NCI-H2081 treated with DMSO at 0.1 percent for 48 hours (cell line): ENCODE data around the gene BOLA1.
A peak's percentile ranks its signal among the peaks of the same experiment; 100 is the strongest.
"Not testable (repeated sequence)": the region's sequence is repeated elsewhere in the genome, so short reads cannot be mapped to it uniquely, and the experiment has no call there.

ENCODE experiments used
- DNase-seq: peaks from one replicate; lab custom pipeline; 2025; lab: John Stamatoyannopoulos, UW

The BOLA1 gene

GRCh38 chr1:149899460-149900284, at the start of gene BOLA1:
Gene BOLA1, plus strand, starts transcription at chr1:149899568. Its CDS starts 492 bp downstream, at chr1:149900060.
- DNase-seq, result peak; percentile 81

DNA sequence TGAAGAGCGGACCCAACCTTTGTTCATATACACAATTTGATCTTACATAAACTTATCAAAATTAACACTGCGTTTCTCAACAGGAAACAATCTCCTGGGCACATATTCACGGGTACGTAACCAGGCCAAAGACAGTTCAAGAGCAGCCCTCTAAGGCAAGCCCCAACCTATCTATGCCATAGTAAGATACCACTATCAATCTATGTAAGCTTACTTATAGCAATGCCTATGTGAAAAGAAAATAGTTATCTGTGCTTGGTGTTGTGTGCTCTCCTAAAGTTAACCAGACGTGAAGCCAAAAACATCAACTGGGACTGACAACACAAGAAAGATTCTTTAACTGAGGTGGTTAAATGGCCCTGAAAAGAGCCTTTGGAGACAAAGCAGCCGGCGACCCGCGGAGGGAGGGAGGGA, 49.4 kb upstream of the BOLA1 start:
- DNase-seq, result no peak

DNA sequence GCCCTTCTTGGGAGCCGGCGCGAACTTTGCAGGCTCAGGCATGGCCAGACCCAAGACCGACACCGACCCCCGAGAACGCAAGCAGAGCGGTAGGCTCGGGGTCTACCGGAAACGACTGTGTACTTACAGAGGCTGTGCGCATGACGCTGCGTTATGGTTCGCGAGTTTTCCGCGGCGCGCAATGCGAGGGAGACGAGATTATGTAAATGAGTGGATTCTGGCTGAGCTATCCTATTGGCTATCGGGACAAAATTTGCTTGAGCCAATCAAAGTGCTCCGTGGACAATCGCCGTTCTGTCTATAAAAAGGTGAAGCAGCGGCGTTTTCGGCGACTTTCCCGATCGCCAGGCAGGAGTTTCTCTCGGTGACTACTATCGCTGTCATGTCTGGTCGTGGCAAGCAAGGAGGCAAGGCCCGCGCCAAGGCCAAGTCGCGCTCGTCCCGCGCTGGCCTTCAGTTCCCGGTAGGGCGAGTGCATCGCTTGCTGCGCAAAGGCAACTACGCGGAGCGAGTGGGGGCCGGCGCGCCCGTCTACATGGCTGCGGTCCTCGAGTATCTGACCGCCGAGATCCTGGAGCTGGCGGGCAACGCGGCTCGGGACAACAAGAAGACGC, 48.5 kb upstream of the BOLA1 start:
- DNase-seq, result not testable (repeated sequence)

GRCh38 chr1:149851585-149852213, 47.7 kb upstream of the BOLA1 start:
- not testable (repeated sequence) for DNase-seq

- not testable (repeated sequence) for DNase-seq
Measured at GRCh38 chr1:149852263-149852662, 47.1 kb upstream of the BOLA1 start.

DNA sequence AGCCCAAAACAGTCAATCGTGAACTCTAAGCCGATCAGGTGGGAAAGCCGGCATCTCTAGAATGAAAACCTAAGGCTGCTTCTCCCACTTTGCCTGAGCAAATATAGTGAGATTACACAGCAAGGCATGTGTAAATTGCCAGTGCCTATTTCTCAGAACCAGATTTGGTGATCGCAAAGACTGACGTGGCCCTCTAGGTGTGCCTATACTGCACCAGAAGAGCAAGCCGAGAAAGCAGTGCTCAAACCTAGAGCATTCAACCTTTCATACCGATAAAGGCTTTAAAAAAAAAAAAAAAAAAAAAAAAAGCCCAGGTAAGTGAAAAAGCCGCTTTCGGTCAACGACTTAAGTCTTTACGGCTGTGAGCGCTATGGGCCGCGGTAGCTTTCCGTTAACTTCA, 39.1 kb upstream of the BOLA1 start:
- not testable (repeated sequence) for DNase-seq

GRCh38 chr1:149860684-149861496, 38.5 kb upstream of the BOLA1 start:
- not testable (repeated sequence) for DNase-seq

DNA sequence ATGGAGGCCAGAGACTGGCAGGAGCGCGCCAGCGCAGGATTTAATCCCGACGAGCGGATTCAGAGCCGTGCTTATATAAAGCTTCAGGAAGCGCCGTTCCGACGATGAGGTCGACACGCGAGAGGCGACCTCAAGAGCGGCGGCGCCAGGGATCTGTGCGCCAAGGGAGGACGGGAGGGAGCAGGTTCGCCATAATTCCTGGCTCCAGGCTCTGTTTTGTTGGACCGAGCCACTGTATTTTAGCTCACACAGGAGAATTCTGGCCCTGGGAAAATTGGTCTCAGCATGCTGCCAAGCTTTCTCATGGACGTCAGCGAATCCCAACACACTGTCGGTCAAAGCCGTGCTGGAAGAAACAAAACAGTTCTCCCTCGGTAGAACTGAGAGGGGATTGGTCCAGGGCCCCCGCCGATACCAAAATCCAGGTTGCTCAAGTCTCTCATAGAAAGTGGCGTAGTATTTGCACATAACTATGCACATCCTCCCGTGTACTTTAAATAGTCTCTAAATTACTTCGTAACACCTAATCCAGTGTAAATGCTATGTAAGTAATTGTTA, 37.8 kb upstream of the BOLA1 start:
- not testable (repeated sequence) for DNase-seq

- DNase-seq, result not testable (repeated sequence)
Measured at GRCh38 chr1:149866887-149867286, 32.5 kb upstream of the BOLA1 start.

DNA sequence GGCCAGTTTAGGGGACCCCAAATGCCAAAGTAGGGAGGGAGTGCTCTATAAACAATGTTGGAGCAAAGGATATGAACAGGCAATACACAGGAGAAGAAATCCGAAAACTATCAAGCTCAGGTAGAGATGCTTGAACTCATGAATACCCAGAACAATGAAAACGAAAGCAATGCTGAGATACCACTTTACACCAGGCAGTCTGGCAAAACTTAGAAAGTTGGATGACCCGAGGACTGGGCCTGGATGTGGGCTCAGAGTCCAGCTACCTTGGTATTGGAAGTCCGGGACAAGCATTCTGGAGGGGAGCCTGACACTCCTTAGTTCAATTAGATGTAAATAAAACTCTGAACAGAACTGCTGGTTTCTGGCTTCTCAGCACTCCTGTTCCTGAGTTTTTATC, 26.3 kb upstream of the BOLA1 start:
- DNase-seq, result not testable (repeated sequence)

GRCh38 chr1:149877211-149877946, 22.0 kb upstream of the BOLA1 start:
- no peak for DNase-seq

- DNase-seq, result no peak
Measured at GRCh38 chr1:149879556-149879955, 19.8 kb upstream of the BOLA1 start.

GRCh38 chr1:149881876-149882275, 17.5 kb upstream of the BOLA1 start:
- DNase-seq, result no peak

GRCh38 chr1:149883598-149884247, 15.6 kb upstream of the BOLA1 start:
- no peak for DNase-seq

DNA sequence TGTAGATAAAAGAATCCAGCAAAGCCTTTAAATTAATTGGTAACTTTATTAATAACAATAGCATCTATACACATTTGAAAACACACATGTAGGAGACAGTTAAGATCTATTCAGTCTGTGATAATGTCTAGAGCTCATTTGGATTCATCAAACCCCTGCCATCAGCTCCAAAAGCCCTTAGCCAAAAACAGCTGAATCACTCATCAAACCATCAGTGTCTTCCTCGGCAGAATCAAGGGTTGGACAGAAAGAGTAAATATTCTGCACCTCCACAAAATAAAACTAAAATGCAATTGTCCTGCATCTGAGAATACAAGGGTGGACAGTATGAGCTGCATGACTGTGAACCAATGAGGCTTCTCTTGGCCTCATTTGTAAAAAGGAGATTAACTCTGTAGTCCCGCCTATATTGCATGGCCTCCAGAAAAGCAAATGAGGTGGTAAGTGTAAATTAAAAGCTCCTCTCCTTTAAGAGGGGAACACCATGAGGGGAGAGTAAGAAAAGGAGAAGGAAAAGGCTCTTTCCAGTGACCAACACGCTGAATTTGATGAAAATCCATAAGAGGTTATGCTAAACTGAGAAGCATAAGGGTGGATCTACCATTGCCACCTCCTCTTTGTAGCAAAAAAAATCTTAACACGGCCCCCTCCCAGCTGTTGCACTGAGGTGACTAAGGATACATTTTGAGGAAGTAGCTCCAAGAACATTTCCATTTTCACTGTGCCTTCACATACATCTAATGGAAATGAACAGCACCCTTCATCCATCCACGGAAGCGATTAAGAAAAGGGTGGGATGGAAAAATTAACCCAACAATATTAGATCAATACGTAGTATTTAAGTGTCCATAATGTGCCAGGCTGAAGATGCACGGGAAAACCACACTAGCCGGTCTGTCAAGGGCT, 14.7 kb upstream of the BOLA1 start:
- peak; percentile 37 for DNase-seq

DNA sequence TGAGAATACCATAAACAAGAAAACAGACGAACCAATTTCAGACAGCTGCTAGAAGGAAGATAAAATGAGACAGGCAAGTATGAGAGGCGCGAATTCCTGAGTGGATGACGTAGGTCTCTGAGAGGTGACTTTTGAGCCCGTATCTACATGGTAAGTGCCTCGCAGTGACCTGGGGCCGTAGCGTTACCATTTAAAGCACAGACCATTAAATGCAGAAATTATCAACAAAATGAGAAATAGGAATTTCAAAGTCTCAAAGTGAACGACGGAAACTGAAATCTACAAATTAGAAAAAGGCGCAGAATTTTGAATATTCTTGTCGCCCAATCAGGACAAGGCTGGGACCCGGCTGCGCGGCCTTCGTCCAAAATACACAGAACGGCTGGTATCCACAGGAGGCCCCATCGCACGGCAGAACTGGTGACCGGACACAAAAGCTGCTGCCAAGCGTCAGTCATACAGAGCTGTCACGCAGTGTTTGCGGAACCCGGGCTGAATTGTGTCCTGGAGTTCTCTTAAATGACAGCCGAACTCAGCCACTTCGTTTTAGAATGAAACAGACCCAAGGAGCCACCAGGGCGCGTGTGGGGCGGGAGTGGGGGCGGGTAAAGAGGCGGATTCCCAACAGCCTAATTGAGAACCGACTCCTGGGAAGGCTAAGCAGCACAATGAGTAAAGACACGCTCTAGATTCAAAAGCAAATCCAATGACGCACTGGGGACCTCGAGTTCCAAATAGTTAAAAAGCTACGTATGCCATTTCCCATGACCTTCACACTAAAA, 13.8 kb upstream of the BOLA1 start:
- peak; percentile 95 for DNase-seq

DNA sequence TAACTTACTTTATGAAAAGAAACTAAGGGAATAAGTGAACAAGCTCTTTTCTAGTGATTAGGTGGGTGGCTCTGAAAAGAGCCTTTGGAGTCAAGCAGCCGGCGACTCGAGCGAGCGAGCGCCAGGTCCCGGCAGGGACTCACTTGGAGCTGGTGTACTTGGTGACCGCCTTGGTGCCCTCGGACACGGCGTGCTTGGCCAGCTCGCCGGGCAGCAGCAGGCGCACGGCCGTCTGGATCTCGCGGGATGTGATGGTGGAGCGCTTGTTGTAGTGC, 13.3 kb upstream of the BOLA1 start:
- not testable (repeated sequence) for DNase-seq

GRCh38 chr1:149886396-149887195, 12.8 kb upstream of the BOLA1 start:
- peak; percentile 100 for DNase-seq
